Inflammatory macrophage (primary cell): Measurements from ENCODE around the gene HPCAL1.
"Not testable (repeated sequence)": the region's sequence is repeated elsewhere in the genome, so short reads cannot be mapped to it uniquely, and the experiment has no call there.

Experiments used
- DNase-seq, 2 donors: peaks; one replicate each; pipeline ENCODE4 v3.0.0-alpha.2; 2020 to 2022

HPCAL1 gene

GRCh38 chr2:10285191-10285555 lies 17.5 kb upstream of the HPCAL1 start:
- peak in 1 of 2 donors; percentile 64 for DNase-seq

GRCh38 chr2:10285556-10286198 lies 17.0 kb upstream of the HPCAL1 start:
- peak; percentile 89 for DNase-seq

- peak in 1 of 2 donors; percentile 64 for DNase-seq
Observed at GRCh38 chr2:10286216-10287037, 16.3 kb upstream of the HPCAL1 start.

GRCh38 chr2:10287761-10288160 lies 14.9 kb upstream of the HPCAL1 start:
- peak in 1 of 2 donors; percentile 40 for DNase-seq

GRCh38 chr2:10288606-10289005 lies 14.1 kb upstream of the HPCAL1 start:
- no peak for DNase-seq

- DNase-seq, result no peak
Observed at GRCh38 chr2:10289352-10289751, 13.4 kb upstream of the HPCAL1 start.

- peak in 1 of 2 donors; percentile 51 for DNase-seq
Observed at GRCh38 chr2:10289891-10290290, 12.8 kb upstream of the HPCAL1 start.

GRCh38 chr2:10291376-10291775 lies 11.3 kb upstream of the HPCAL1 start:
- DNase-seq, result not testable (repeated sequence)

- DNase-seq, result peak; percentile 25 to 27
Observed at GRCh38 chr2:10292033-10292432, 10.7 kb upstream of the HPCAL1 start.

GRCh38 chr2:10293603-10294002 lies 9.1 kb upstream of the HPCAL1 start:
- no peak for DNase-seq

GRCh38 chr2:10294077-10294476 lies 8.6 kb upstream of the HPCAL1 start:
- no peak for DNase-seq

GRCh38 chr2:10295649-10296048 lies 7.1 kb upstream of the HPCAL1 start:
- DNase-seq, result peak; percentile 41 to 43

- DNase-seq, result no peak
Observed at GRCh38 chr2:10296142-10296541, 6.6 kb upstream of the HPCAL1 start.

- DNase-seq, result peak; percentile 33 to 40
Observed at GRCh38 chr2:10297191-10297830, 5.4 kb upstream of the HPCAL1 start.

- peak; percentile 63 to 78 for DNase-seq
Observed at GRCh38 chr2:10297959-10298531, 4.7 kb upstream of the HPCAL1 start.

- not testable (repeated sequence) for DNase-seq
Observed at GRCh38 chr2:10298777-10299176, 3.9 kb upstream of the HPCAL1 start.

GRCh38 chr2:10300328-10300920 lies 2.3 kb upstream of the HPCAL1 start:
- DNase-seq, result no peak

GRCh38 chr2:10300997-10301940 lies 1.4 kb upstream of the HPCAL1 start:
- DNase-seq, result peak; percentile 39 to 68

- no peak for DNase-seq
Observed at GRCh38 chr2:10301941-10302478, 694 bp upstream of the HPCAL1 start.

- DNase-seq, result no peak
Observed at GRCh38 chr2:10303181-10303693, 533 bp downstream of the HPCAL1 start.
